Measurements from ENCODE around the gene CLDN18.

DNA sequence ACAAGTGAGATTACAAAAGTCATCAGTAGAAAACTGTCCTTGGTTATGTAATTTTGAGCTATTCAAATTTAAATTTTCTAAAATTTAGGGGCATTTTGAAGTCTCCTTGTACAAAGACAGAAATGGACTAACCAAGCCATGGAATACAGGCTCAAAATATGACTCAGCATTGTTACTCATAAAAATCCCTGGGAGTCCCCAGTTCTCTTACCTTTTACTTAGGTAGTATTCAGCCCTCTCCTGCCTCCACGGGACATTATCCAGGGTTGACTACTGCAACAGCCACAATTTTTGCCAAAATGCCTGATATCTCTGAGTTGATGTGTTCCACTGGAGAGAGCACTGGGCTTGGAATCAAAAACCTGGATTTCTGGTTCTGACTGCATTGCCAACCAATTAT, 25.0 kb downstream of the CLDN18 start:
- TF ChIP-seq POLR2A (IDR thresholded peaks at IDR 0.05; ENCODE audit: low read depth, low read length) (no peak), POLR2AphosphoS5 (IDR thresholded peaks at IDR 0.05; ENCODE audit: low read depth, low read length) (no peak)

Measured in GM12891 (cell line).